GM18520 (cell line): ENCODE results near the gene CTNNA3.

Experiments used
- ATAC-seq: cut with Tn5 transposase; IDR thresholded peaks from one replicate; pipeline ENCODE4 v1.9.1; 2021; ENCODE audit not compliant: unreplicated experiment

The CTNNA3 gene

GRCh38 chr10:66910671-66911070, 785.3 kb downstream of the CTNNA3 start:
- ATAC-seq = no peak

GRCh38 chr10:66892871-66893270, 803.1 kb downstream of the CTNNA3 start:
- ATAC-seq = no peak

- no peak for ATAC-seq
Measured at GRCh38 chr10:66888237-66888636, 807.8 kb downstream of the CTNNA3 start.

- no peak for ATAC-seq
Measured at GRCh38 chr10:66886848-66887247, 809.1 kb downstream of the CTNNA3 start.

- no peak for ATAC-seq
Measured at GRCh38 chr10:66882271-66882670, 813.7 kb downstream of the CTNNA3 start.

GRCh38 chr10:66881814-66882213, 814.2 kb downstream of the CTNNA3 start:
- no peak for ATAC-seq

- no peak for ATAC-seq
Measured at GRCh38 chr10:66880826-66881225, 815.2 kb downstream of the CTNNA3 start.

- ATAC-seq = no peak
Measured at GRCh38 chr10:66880292-66880691, 815.7 kb downstream of the CTNNA3 start.

GRCh38 chr10:66877361-66877760, 818.6 kb downstream of the CTNNA3 start:
- ATAC-seq = no peak

- ATAC-seq = no peak
Measured at GRCh38 chr10:66869635-66870034, 826.4 kb downstream of the CTNNA3 start.

GRCh38 chr10:66862687-66863258, 833.2 kb downstream of the CTNNA3 start:
- no peak for ATAC-seq

- no peak for ATAC-seq
Measured at GRCh38 chr10:66860376-66860945, 835.5 kb downstream of the CTNNA3 start.

GRCh38 chr10:66852811-66853210, 843.2 kb downstream of the CTNNA3 start:
- ATAC-seq = no peak

GRCh38 chr10:66848856-66849255, 847.1 kb downstream of the CTNNA3 start:
- no peak for ATAC-seq

- no peak for ATAC-seq
Measured at GRCh38 chr10:66844176-66844942, 851.6 kb downstream of the CTNNA3 start.

- ATAC-seq = no peak
Measured at GRCh38 chr10:66843396-66843795, 852.6 kb downstream of the CTNNA3 start.

- ATAC-seq = no peak
Measured at GRCh38 chr10:66842867-66843266, 853.1 kb downstream of the CTNNA3 start.

- no peak for ATAC-seq
Measured at GRCh38 chr10:66842371-66842770, 853.6 kb downstream of the CTNNA3 start.

- ATAC-seq = no peak
Measured at GRCh38 chr10:66838656-66839055, 857.3 kb downstream of the CTNNA3 start.

- ATAC-seq = no peak
Measured at GRCh38 chr10:66837990-66838389, 858.0 kb downstream of the CTNNA3 start.

GRCh38 chr10:66837335-66837734, 858.7 kb downstream of the CTNNA3 start:
- no peak for ATAC-seq

- no peak for ATAC-seq
Measured at GRCh38 chr10:66836771-66837170, 859.2 kb downstream of the CTNNA3 start.
